Measurements from ENCODE around the gene XXYLT1. TPM values are rescaled to one million over a fixed set of nuclear protein-coding genes. Genes with fewer than 3 reads are reported as not detected.
A peak's percentile ranks its signal among the peaks of the same experiment; 100 is the strongest.

XXYLT1 gene
- total RNA-seq, 1 donor from 2014 or later, result 22.3 TPM

GRCh38 chr3:195160908-195161434 is 110.0 kb downstream of the XXYLT1 start:
- Mint-ChIP-seq H3K4me3 (ENCODE audit: unreplicated experiment) (no peak overlapping the region), H3K27ac (ENCODE audit: unreplicated experiment) (no peak overlapping the region), H3K9me3 (ENCODE audit: unreplicated experiment) (peaks cover 8% of the 10 kb centered on the region), H3K36me3 (ENCODE audit: unreplicated experiment) (peaks cover 7% of the 10 kb centered on the region), H3K27me3 (ENCODE audit: unreplicated experiment) (peaks cover 7% of the 10 kb centered on the region), H3K4me1 (ENCODE audit: low read depth, unreplicated experiment) (peaks cover 8% of the 10 kb centered on the region)
- TF ChIP-seq, protein P1, sequence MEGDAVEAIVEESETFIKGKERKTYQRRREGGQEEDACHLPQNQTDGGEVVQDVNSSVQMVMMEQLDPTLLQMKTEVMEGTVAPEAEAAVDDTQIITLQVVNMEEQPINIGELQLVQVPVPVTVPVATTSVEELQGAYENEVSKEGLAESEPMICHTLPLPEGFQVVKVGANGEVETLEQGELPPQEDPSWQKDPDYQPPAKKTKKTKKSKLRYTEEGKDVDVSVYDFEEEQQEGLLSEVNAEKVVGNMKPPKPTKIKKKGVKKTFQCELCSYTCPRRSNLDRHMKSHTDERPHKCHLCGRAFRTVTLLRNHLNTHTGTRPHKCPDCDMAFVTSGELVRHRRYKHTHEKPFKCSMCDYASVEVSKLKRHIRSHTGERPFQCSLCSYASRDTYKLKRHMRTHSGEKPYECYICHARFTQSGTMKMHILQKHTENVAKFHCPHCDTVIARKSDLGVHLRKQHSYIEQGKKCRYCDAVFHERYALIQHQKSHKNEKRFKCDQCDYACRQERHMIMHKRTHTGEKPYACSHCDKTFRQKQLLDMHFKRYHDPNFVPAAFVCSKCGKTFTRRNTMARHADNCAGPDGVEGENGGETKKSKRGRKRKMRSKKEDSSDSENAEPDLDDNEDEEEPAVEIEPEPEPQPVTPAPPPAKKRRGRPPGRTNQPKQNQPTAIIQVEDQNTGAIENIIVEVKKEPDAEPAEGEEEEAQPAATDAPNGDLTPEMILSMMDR (IDR thresholded peaks at IDR 0.05; ENCODE audit: partially characterized antibody, unreplicated experiment), result no peak
- no peak for DNase-seq

DNA sequence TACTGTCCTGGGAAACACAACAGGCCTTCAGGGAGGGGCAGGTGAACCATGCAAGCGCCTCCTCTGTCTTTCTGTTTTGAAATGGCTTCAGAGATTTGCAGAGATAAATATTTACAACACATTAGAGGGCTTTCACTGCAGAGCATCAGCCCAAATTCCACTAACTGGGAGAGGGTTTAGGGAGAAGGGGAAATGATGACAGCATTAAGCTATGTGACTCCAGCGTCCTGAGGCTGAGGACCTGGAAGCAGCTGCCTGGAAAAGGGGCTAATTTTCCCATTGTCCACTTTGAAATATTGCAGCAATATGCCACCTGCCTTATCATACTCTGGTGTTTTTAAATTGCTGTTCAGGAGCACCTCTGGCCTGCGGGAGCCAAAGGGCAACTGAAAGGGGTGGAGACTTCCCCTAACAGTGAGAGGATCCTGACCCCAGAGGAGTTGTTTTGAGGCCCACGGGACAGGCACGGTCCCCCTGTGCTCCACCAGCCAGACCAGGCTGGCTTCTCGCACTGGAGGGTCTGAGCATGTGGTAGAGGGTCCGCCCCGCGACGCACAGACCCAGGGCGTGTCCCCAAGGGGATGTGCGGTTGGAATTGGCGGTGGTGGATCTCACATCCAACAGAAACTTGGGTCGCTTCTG is 110.6 kb downstream of the XXYLT1 start:
- Mint-ChIP-seq H3K36me3 (ENCODE audit: unreplicated experiment) (peaks cover 7% of the 10 kb centered on the region), H3K4me1 (ENCODE audit: low read depth, unreplicated experiment) (peaks cover 10% of the 10 kb centered on the region), H3K27me3 (ENCODE audit: unreplicated experiment) (peaks cover 7% of the 10 kb centered on the region), H3K27ac (ENCODE audit: unreplicated experiment) (peak overlapping the region; percentile 1), H3K4me3 (ENCODE audit: unreplicated experiment) (no peak overlapping the region), H3K9me3 (ENCODE audit: unreplicated experiment) (peaks cover 6% of the 10 kb centered on the region)
- TF ChIP-seq, protein P1 (IDR thresholded peaks at IDR 0.05; ENCODE audit: partially characterized antibody, unreplicated experiment), result no peak
- no peak for DNase-seq

DNA sequence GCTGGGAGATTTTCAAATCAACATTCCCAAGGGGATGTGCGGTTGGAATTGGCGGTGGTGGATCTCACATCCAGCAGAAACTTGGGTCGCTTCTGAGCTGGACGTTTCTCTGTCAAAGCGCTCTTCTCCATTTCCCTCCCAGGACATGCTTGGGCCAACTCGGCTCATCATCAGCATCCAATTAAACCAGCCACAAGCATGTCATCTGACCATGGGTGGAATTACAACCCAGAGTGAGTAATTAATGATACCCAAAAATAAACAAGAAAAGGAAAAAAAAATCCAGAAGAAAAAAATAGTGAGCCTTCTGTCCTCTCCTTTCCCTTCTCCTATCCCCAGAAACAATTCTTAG is 111.2 kb downstream of the XXYLT1 start:
- TF ChIP-seq, protein P1 (IDR thresholded peaks at IDR 0.05; ENCODE audit: partially characterized antibody, unreplicated experiment), result no peak
- H3K4me1 Mint-ChIP-seq (ENCODE audit: low read depth, unreplicated experiment), result peaks cover 11% of the 10 kb centered on the region
- H3K27me3 Mint-ChIP-seq (ENCODE audit: unreplicated experiment), result peaks cover 5% of the 10 kb centered on the region
- peaks cover 7% of the 10 kb centered on the region for H3K36me3 Mint-ChIP-seq (ENCODE audit: unreplicated experiment)
- no peak for DNase-seq
- H3K27ac Mint-ChIP-seq (ENCODE audit: unreplicated experiment), result peak overlapping the region; percentile 1
- H3K4me3 Mint-ChIP-seq (ENCODE audit: unreplicated experiment), result no peak overlapping the region
- peaks cover 6% of the 10 kb centered on the region for H3K9me3 Mint-ChIP-seq (ENCODE audit: unreplicated experiment)

DNA sequence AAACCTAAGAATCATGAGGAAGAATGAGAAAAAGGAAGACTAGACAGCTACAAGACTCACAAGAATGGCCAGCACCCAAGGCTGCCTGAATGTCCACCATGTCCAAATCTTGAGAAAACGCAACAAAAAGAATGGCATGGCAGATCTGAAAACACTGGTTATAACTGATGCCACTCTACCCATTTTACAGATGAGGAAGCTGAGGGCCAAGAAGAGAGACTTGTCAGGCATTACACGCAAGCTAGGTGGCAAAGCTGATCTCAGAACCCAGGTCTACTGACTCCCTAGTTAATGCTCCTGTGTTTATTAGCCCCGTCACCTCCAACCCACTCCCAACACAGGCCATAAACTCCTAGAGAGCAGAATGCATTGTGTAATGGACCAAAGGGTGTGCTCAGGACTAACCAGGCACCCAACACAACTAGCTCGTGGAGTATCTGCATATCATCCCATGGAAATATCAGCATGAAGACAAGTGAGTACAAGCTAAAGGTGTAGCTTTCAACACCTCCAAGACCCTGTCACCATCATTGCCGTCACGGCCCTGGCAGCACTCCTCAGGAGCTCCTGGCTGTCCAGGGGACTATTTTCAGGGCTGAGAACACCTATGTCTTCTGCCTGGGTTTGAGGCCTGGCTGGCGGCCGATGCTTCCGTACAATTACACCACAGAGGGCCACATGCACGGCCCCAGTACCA is 111.7 kb downstream of the XXYLT1 start:
- H3K36me3 Mint-ChIP-seq (ENCODE audit: unreplicated experiment), result peaks cover 7% of the 10 kb centered on the region
- no peak overlapping the region for H3K4me3 Mint-ChIP-seq (ENCODE audit: unreplicated experiment)
- peaks cover 6% of the 10 kb centered on the region for H3K9me3 Mint-ChIP-seq (ENCODE audit: unreplicated experiment)
- H3K4me1 Mint-ChIP-seq (ENCODE audit: low read depth, unreplicated experiment), result peaks cover 16% of the 10 kb centered on the region
- no peak overlapping the region for H3K27ac Mint-ChIP-seq (ENCODE audit: unreplicated experiment)
- no peak for DNase-seq
- peaks cover 5% of the 10 kb centered on the region for H3K27me3 Mint-ChIP-seq (ENCODE audit: unreplicated experiment)
- TF ChIP-seq, protein P1 (IDR thresholded peaks at IDR 0.05; ENCODE audit: partially characterized antibody, unreplicated experiment), result no peak

Data from glutamatergic neuron (in vitro differentiated cells).